HepG2 (cell line): ENCODE data around the gene PSMD5. TPM values are rescaled to one million over a fixed set of nuclear protein-coding genes. Genes with fewer than 3 reads are reported as not detected.

Experiments used
- DPF2 ChIP-seq: sonication (generic); formaldehyde crosslinking; IDR thresholded peaks from 2 replicates; pipeline ENCODE4 v1.4.0; 2020; ENCODE audit warnings: mild to moderate bottlenecking, low read depth, missing genetic modification reagents, borderline replicate concordance
- KMT2B ChIP-seq: IDR thresholded peaks from 2 replicates; pipeline ENCODE4 v1.6.1; 2016; ENCODE audit warnings: missing genetic modification reagents, missing compliant biosample characterization
- LCORL ChIP-seq, 2 experiments: fragments of 450-650 bp in 1 of 2; sonication (generic) in 1 of 2; formaldehyde crosslinking in 1 of 2; IDR thresholded peaks; 2 replicates each; pipeline versions ENCODE4 v1.5.0 to v1.6.1; 2017 to 2020; ENCODE audit warnings: antibody characterized with exemption in 1 of 2, missing genetic modification reagents in 1 of 2
- NCOR1 ChIP-seq: fragments of 200-600 bp; sonication (generic); IDR thresholded peaks from 2 replicates; pipeline ENCODE4 v1.7.0; 2017; ENCODE audit warnings: antibody characterized with exemption, low read length, borderline replicate concordance
- NONO ChIP-seq, 2 experiments: fragments of 450-650 bp in 1 of 2; sonication (generic) in 1 of 2; formaldehyde crosslinking in 1 of 2; IDR thresholded peaks in 1 of 2; conservative IDR thresholded peaks in 1 of 2; 2 replicates each; pipeline versions ENCODE4 v1.6.1 to v1.8.0; 2017 to 2022; ENCODE audit warnings: mild to moderate bottlenecking in 1 of 2, missing genetic modification reagents in 1 of 2, moderate library complexity in 1 of 2
- RARA ChIP-seq: IDR thresholded peaks from 2 replicates; pipeline ENCODE4 v1.6.1; 2016; ENCODE audit warnings: missing genetic modification reagents, missing compliant biosample characterization
- SOX5 ChIP-seq: IDR thresholded peaks from 2 replicates; pipeline ENCODE4 v1.6.1; 2016; ENCODE audit warnings: borderline replicate concordance
- ZBTB7B ChIP-seq: sonication (generic); formaldehyde crosslinking; IDR thresholded peaks from 2 replicates; pipeline ENCODE4 v1.4.0; 2020; ENCODE audit warnings: missing genetic modification reagents
- ZNF17 ChIP-seq: sonication (generic); formaldehyde crosslinking; IDR thresholded peaks from 2 replicates; pipeline ENCODE4 v1.5.0; 2020; ENCODE audit warnings: mild to moderate bottlenecking, missing genetic modification reagents
- ZNF292 ChIP-seq: sonication (generic); formaldehyde crosslinking; IDR thresholded peaks from 2 replicates; pipeline ENCODE4 v1.8.1; 2022; ENCODE audit warnings: mild to moderate bottlenecking, low read depth, missing genetic modification reagents, borderline replicate concordance
- ZNF446 ChIP-seq: sonication (generic); formaldehyde crosslinking; IDR thresholded peaks from 2 replicates; pipeline ENCODE4 v1.5.0; 2020; ENCODE audit warnings: mild to moderate bottlenecking, missing genetic modification reagents
- ZNF562 ChIP-seq: sonication (generic); formaldehyde crosslinking; IDR thresholded peaks from 2 replicates; pipeline ENCODE4 v1.8.0; 2022; ENCODE audit warnings: missing genetic modification reagents, borderline replicate concordance
- ZNF670 ChIP-seq: sonication (generic); formaldehyde crosslinking; IDR thresholded peaks from 2 replicates; pipeline ENCODE4 v1.8.0; 2022; ENCODE audit warnings: mild to moderate bottlenecking, missing genetic modification reagents, borderline replicate concordance
- ZNF678 ChIP-seq: sonication (generic); formaldehyde crosslinking; IDR thresholded peaks from 2 replicates; pipeline ENCODE4 v1.4.0; 2020; ENCODE audit warnings: mild to moderate bottlenecking, missing genetic modification reagents
- ZSCAN31 ChIP-seq: sonication (generic); formaldehyde crosslinking; IDR thresholded peaks from 2 replicates; pipeline ENCODE4 v1.5.0; 2020; ENCODE audit warnings: low read depth, mild to moderate bottlenecking, missing genetic modification reagents
- polyA plus RNA-seq, 8 experiments: library from polyadenylated mRNA; depleted of rRNA in 3 of 8; stranded (reverse) in 7 of 8; unstranded in 1 of 8; fragments of >200 nt; fragmentation: Illumina TruSeq in 4 of 8; extraction: Trizol in 4 of 8; gene quantifications; 2 replicates each; pipeline versions ENCODE4 v1.2.1 to v1.2.3, GENCODE V29; 2011 to 2016; ENCODE audit warnings: low read depth in 4 of 8, missing spikeins in 1 of 8, mixed read lengths in 1 of 8; ENCODE audit not compliant: insufficient read depth in 1 of 8
- total RNA-seq, 5 experiments: library from RNA; depleted of rRNA; stranded (reverse); fragments of >200 nt; fragmentation: Illumina TruSeq; extraction: Trizol; gene quantifications; 2 replicates each; pipeline ENCODE4 v1.2.3, GENCODE V29; 2016; ENCODE audit warnings: low read depth in 1 of 5
- TF ChIP-seq, protein P1 (sequence below): sonication (generic); formaldehyde crosslinking; IDR thresholded peaks from 2 replicates; pipeline ENCODE4 v1.4.0; 2020; ENCODE audit warnings: mild to moderate bottlenecking, missing genetic modification reagents
- TF ChIP-seq, protein P2 (sequence below): sonication (generic); formaldehyde crosslinking; IDR thresholded peaks from 2 replicates; pipeline ENCODE4 v1.4.0; 2020; ENCODE audit warnings: missing genetic modification reagents, borderline replicate concordance
- TF ChIP-seq, protein P3 (sequence below): sonication (generic); formaldehyde crosslinking; IDR thresholded peaks from 2 replicates; pipeline ENCODE4 v1.8.0; 2022; ENCODE audit warnings: low read depth, missing genetic modification reagents
- TF ChIP-seq, protein P4 (sequence below): sonication (generic); formaldehyde crosslinking; IDR thresholded peaks from 2 replicates; pipeline ENCODE4 v1.4.0; 2020; ENCODE audit warnings: missing genetic modification reagents
- TF ChIP-seq, protein P5 (sequence below): sonication (generic); formaldehyde crosslinking; IDR thresholded peaks from 2 replicates; pipeline ENCODE4 v1.5.0; 2020; ENCODE audit warnings: missing genetic modification reagents

Gene PSMD5
- total and polyA plus RNA-seq, 2 of the 13 experiments (the other 11 are each of a cell fraction or from before 2014, with no cell fraction given): 12.7 to 18.1 TPM

DNA sequence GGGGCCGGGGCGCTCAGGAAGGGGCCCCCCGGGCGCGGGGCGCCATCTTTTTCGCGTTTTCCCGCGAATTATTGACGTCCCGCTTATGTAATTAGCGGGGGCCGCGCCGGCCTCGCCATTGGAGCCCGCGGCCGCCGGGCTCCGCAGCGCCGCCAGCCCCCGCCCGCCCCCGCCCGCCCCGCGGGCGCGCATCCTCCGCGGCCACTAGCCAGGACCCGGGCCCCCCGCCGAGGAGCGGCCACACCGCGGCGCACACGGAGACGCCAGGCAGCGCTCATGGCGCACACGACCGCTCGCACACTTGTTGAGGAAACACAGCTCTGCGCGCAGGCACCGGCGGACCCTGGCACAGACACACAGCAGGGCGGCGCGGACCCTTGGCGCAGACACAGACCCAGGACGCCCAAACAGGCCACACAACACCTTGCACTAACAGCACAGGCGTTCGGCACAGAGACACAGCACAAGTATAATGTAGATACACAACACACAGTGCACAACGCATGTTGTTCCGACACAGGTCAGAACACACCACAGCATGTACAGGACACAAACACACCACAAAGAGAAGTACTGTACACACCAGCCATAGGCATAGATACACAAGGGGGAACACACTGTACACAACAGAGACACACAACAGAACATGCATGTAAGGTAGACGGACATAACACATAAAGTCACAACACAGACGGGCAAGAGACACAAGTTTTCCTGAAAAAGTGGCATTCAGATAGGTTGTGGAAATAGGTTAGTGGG, 34.7 kb upstream of the PSMD5 start (continued):
- TF ChIP-seq LCORL (IDR thresholded peaks at IDR 0.05) (no peak), LCORL (CRISPR knock-in tag; IDR thresholded peaks at IDR 0.05) (0 out of 2 replicates have a peak, but pooled peaks have one; percentile 32), ZBTB7B (peak; percentile 73), ZNF670 (CRISPR knock-in tag) (no peak), ZNF678 (CRISPR knock-in tag) (no peak), ZNF446 (CRISPR knock-in tag) (no peak), RARA (CRISPR knock-in tag) (0 out of 2 replicates have a peak, but pooled peaks have one; percentile 15), ZSCAN31 (CRISPR knock-in tag) (peak; percentile 59; the same call in 1 of the 2 replicates), SOX5 (CRISPR knock-in tag) (peak; percentile 8; the same call in 1 of the 2 replicates), ZNF292 (CRISPR knock-in tag) (peak; percentile 64), KMT2B (CRISPR knock-in tag) (peak; percentile 41; the same call in 1 of the 2 replicates), DPF2 (no peak), NCOR1 (no peak), NONO (IDR thresholded peaks at IDR 0.05) (no peak), NONO (CRISPR knock-in tag; conservative IDR thresholded peaks at IDR 0.05) (peak; percentile 87), ZNF562 (CRISPR knock-in tag) (no peak), ZNF17 (CRISPR knock-in tag) (no peak)
- TF ChIP-seq, protein P1, sequence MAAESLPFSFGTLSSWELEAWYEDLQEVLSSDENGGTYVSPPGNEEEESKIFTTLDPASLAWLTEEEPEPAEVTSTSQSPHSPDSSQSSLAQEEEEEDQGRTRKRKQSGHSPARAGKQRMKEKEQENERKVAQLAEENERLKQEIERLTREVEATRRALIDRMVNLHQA (CRISPR knock-in tag): no peak
- TF ChIP-seq, protein P2, sequence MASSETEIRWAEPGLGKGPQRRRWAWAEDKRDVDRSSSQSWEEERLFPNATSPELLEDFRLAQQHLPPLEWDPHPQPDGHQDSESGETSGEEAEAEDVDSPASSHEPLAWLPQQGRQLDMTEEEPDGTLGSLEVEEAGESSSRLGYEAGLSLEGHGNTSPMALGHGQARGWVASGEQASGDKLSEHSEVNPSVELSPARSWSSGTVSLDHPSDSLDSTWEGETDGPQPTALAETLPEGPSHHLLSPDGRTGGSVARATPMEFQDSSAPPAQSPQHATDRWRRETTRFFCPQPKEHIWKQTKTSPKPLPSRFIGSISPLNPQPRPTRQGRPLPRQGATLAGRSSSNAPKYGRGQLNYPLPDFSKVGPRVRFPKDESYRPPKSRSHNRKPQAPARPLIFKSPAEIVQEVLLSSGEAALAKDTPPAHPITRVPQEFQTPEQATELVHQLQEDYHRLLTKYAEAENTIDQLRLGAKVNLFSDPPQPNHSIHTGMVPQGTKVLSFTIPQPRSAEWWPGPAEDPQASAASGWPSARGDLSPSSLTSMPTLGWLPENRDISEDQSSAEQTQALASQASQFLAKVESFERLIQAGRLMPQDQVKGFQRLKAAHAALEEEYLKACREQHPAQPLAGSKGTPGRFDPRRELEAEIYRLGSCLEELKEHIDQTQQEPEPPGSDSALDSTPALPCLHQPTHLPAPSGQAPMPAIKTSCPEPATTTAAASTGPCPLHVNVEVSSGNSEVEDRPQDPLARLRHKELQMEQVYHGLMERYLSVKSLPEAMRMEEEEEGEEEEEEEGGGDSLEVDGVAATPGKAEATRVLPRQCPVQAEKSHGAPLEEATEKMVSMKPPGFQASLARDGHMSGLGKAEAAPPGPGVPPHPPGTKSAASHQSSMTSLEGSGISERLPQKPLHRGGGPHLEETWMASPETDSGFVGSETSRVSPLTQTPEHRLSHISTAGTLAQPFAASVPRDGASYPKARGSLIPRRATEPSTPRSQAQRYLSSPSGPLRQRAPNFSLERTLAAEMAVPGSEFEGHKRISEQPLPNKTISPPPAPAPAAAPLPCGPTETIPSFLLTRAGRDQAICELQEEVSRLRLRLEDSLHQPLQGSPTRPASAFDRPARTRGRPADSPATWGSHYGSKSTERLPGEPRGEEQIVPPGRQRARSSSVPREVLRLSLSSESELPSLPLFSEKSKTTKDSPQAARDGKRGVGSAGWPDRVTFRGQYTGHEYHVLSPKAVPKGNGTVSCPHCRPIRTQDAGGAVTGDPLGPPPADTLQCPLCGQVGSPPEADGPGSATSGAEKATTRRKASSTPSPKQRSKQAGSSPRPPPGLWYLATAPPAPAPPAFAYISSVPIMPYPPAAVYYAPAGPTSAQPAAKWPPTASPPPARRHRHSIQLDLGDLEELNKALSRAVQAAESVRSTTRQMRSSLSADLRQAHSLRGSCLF: no peak
- TF ChIP-seq, protein P3, sequence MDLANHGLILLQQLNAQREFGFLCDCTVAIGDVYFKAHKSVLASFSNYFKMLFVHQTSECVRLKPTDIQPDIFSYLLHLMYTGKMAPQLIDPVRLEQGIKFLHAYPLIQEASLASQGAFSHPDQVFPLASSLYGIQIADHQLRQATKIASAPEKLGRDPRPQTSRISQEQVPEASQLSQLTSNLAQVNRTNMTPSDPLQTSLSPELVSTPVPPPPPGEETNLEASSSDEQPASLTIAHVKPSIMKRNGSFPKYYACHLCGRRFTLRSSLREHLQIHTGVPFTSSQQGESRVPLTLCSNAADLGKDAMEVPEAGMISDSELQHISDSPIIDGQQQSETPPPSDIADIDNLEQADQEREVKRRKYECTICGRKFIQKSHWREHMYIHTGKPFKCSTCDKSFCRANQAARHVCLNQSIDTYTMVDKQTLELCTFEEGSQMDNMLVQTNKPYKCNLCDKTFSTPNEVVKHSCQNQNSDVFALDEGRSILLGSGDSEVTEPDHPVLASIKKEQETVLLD (CRISPR knock-in tag): peak; percentile 91
- TF ChIP-seq, protein P4, sequence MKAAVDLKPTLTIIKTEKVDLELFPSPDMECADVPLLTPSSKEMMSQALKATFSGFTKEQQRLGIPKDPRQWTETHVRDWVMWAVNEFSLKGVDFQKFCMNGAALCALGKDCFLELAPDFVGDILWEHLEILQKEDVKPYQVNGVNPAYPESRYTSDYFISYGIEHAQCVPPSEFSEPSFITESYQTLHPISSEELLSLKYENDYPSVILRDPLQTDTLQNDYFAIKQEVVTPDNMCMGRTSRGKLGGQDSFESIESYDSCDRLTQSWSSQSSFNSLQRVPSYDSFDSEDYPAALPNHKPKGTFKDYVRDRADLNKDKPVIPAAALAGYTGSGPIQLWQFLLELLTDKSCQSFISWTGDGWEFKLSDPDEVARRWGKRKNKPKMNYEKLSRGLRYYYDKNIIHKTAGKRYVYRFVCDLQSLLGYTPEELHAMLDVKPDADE (CRISPR knock-in tag): no peak
- TF ChIP-seq, protein P5, sequence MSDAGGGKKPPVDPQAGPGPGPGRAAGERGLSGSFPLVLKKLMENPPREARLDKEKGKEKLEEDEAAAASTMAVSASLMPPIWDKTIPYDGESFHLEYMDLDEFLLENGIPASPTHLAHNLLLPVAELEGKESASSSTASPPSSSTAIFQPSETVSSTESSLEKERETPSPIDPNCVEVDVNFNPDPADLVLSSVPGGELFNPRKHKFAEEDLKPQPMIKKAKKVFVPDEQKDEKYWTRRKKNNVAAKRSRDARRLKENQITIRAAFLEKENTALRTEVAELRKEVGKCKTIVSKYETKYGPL (CRISPR knock-in tag): no peak
